ENCODE data around the gene TXNL4B. TPM values are rescaled to one million over a fixed set of nuclear protein-coding genes. Genes with fewer than 3 reads are reported as not detected.

The TXNL4B gene
- total RNA-seq, 1 experiment from 2014 or later, result 12.2 TPM

DNA sequence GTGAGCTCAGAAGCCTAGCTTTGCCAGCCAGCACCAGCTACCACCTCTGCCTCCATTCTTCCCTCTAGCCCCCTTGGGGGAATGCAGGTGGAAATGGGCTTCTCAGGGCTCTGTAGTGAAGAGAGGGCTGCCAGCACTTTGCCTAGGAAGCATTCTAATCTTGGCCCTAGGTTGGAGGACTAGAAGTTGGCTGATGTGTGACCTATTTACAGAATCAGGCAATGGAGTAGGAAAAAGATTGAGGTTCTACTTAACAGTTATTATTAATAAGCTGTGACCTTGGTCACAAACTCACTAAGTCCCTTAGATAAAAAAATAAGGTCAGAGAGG, 20.2 kb upstream of the TXNL4B start:
- intact Hi-C loops (cut with micrococcal nuclease; ENCODE audit: unreplicated experiment), result no loop called here
- H3K27ac ChIP-seq, result no peak overlapping the region

DNA sequence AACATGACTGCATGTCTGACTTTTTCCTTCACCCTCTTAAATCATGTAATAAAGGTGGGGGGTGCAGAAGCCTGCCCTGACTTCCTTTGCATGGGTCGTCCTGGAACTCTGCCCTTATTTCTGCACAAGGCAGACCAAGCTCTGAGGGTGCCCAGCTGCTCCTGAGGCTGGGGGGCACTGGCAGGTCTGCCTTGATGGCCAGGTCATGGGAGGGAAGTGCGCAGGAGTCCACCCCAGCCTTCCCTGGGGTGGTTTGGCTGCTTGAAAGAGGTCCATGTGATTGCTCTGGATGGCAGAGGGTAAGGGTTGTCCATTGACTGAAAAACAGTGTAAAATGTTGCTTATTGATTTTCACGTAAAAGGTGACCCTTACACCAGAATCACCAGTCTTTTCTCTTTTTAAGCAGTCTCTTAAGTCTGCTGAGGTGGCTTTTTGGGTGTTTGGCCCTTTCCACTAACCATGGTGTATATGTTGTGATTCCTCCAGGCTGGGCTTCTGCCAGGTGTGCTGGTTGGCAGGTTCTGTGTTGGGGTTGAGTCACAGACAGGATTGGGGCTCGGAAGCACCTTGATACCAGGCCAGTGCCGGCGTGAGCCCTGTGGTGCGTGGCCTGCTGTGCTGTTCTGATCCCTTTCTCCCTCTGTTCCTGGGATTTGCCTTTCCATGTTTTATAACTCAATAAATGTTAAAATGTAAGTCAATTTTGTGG, 19.6 kb upstream of the TXNL4B start:
- H2AFZ ChIP-seq, result no peak overlapping the region
- ChIA-PET CTCF (no interaction called here), POLR2A (ENCODE audit: unreplicated experiment) (no interaction called here)
- H3K27me3 ChIP-seq (ENCODE audit: insufficient read depth, low read depth), result no peaks in the 10 kb centered on the region
- H3K4me1 ChIP-seq (replicated peaks; ENCODE audit: insufficient read depth), result no peaks in the 10 kb centered on the region
- intact Hi-C loops (cut with micrococcal nuclease; ENCODE audit: unreplicated experiment), result no loop called here
- H3K4me3 ChIP-seq, result no peak overlapping the region
- H3K4me2 ChIP-seq, result no peak overlapping the region
- no peaks in the 10 kb centered on the region for H3K9me2 ChIP-seq (ENCODE audit: insufficient read depth)
- DNase-seq, result no peak
- H3K27ac ChIP-seq, result no peak overlapping the region
- no TSS peak for BruUV-seq (replicated peaks)
- no peaks in the 10 kb centered on the region for H4K20me1 ChIP-seq (ENCODE audit: insufficient read depth)
- no peaks in the 10 kb centered on the region for H3K79me2 ChIP-seq (ENCODE audit: low read depth)
- TF ChIP-seq EZH2 (IDR thresholded peaks at IDR 0.05; ENCODE audit: low read depth), result no peak
- TF ChIP-seq, protein P1, sequence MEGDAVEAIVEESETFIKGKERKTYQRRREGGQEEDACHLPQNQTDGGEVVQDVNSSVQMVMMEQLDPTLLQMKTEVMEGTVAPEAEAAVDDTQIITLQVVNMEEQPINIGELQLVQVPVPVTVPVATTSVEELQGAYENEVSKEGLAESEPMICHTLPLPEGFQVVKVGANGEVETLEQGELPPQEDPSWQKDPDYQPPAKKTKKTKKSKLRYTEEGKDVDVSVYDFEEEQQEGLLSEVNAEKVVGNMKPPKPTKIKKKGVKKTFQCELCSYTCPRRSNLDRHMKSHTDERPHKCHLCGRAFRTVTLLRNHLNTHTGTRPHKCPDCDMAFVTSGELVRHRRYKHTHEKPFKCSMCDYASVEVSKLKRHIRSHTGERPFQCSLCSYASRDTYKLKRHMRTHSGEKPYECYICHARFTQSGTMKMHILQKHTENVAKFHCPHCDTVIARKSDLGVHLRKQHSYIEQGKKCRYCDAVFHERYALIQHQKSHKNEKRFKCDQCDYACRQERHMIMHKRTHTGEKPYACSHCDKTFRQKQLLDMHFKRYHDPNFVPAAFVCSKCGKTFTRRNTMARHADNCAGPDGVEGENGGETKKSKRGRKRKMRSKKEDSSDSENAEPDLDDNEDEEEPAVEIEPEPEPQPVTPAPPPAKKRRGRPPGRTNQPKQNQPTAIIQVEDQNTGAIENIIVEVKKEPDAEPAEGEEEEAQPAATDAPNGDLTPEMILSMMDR (conservative IDR thresholded peaks at IDR 0.05), result no peak
- H3K9me3 ChIP-seq (ENCODE audit: insufficient read depth, low read depth), result no peaks in the 10 kb centered on the region
- H3F3A ChIP-seq (ENCODE audit: insufficient read depth, low read depth), result no peaks in the 10 kb centered on the region; the same call in 1 of the 2 replicates
- H3K36me3 ChIP-seq (ENCODE audit: low read depth), result no peaks in the 10 kb centered on the region; the same call in 1 of the 2 replicates

More for the DNA sequence above, 20.2 kb upstream of the TXNL4B start:
- BruUV-seq (replicated peaks), result no TSS peak
- H3K9me2 ChIP-seq (ENCODE audit: insufficient read depth), result no peaks in the 10 kb centered on the region
- H4K20me1 ChIP-seq (ENCODE audit: insufficient read depth), result no peaks in the 10 kb centered on the region
- H3K4me3 ChIP-seq, result no peak overlapping the region
- H3K36me3 ChIP-seq (ENCODE audit: low read depth), result no peaks in the 10 kb centered on the region; the same call in 1 of the 2 replicates
- no peaks in the 10 kb centered on the region for H3K27me3 ChIP-seq (ENCODE audit: insufficient read depth, low read depth)
- no peaks in the 10 kb centered on the region for H3K79me2 ChIP-seq (ENCODE audit: low read depth)
- POLR2A ChIA-PET (ENCODE audit: unreplicated experiment), result no interaction called here
- TF ChIP-seq, protein P1 (conservative IDR thresholded peaks at IDR 0.05), result no peak
- no peak for TF ChIP-seq EZH2 (IDR thresholded peaks at IDR 0.05; ENCODE audit: low read depth)
- CTCF ChIA-PET, result no interaction called here
- no peak overlapping the region for H2AFZ ChIP-seq
- no peak overlapping the region for H3K4me2 ChIP-seq
- no peaks in the 10 kb centered on the region; the same call in 1 of the 2 replicates for H3F3A ChIP-seq (ENCODE audit: insufficient read depth, low read depth)
- no peaks in the 10 kb centered on the region for H3K4me1 ChIP-seq (replicated peaks; ENCODE audit: insufficient read depth)
- no peaks in the 10 kb centered on the region for H3K9me3 ChIP-seq (ENCODE audit: insufficient read depth, low read depth)
- DNase-seq, result no peak

DNA sequence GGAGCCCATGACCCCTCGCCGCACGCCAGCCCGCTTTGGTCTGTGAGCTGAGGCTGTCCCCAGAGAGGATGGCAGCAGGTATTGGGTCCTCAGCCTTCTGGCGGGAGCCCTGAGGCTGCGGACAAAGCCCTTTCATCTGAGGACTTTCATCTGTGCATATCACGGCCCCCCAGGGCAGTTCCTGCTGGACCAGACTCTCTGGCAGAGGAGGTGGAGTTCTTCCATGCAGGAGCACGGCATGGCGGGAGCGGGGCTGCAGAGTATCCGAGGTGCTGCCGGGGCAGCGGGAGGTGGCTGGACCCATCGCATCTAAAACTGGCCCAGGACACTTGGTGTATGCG, 19.0 kb upstream of the TXNL4B start:
- Histone ChIP-seq H3F3A (ENCODE audit: insufficient read depth, low read depth) (no peaks in the 10 kb centered on the region; the same call in 1 of the 2 replicates), H3K79me2 (ENCODE audit: low read depth) (no peaks in the 10 kb centered on the region), H3K4me3 (no peak overlapping the region), H3K27ac (no peak overlapping the region), H4K20me1 (ENCODE audit: insufficient read depth) (no peaks in the 10 kb centered on the region), H3K4me1 (replicated peaks; ENCODE audit: insufficient read depth) (no peaks in the 10 kb centered on the region), H3K27me3 (ENCODE audit: insufficient read depth, low read depth) (no peaks in the 10 kb centered on the region), H3K9me3 (ENCODE audit: insufficient read depth, low read depth) (no peaks in the 10 kb centered on the region), H3K36me3 (ENCODE audit: low read depth) (no peaks in the 10 kb centered on the region; the same call in 1 of the 2 replicates), H2AFZ (no peak overlapping the region), H3K9me2 (ENCODE audit: insufficient read depth) (no peaks in the 10 kb centered on the region), H3K4me2 (no peak overlapping the region)
- ChIA-PET CTCF (no interaction called here), POLR2A (ENCODE audit: unreplicated experiment) (no interaction called here)
- no TSS peak for BruUV-seq (replicated peaks)
- TF ChIP-seq, protein P1 (conservative IDR thresholded peaks at IDR 0.05), result no peak
- TF ChIP-seq EZH2 (IDR thresholded peaks at IDR 0.05; ENCODE audit: low read depth), result no peak
- intact Hi-C loops (cut with micrococcal nuclease; ENCODE audit: unreplicated experiment), result no loop called here
- DNase-seq, result no peak

All from PC-9 (cell line).